Left lobe of liver (tissue), 2 donors: ENCODE data around the gene ATG4B. TPM values are rescaled to one million over a fixed set of nuclear protein-coding genes. Genes with fewer than 3 reads are reported as not detected.

Experiments
- ATAC-seq: fragments of 200-7000 bp; cut with Tn5 transposase; one replicate; pipeline ENCODE4 v1.9.1; 2020; ENCODE audit warnings: mild to moderate bottlenecking, moderate library complexity
- DNase-seq: peaks from one replicate; pipeline ENCODE4 v3.0.0-alpha.2; 2020; ENCODE audit warnings: low spot score
- total RNA-seq: library from RNA; stranded (reverse); gene quantifications from one replicate; pipeline ENCODE4 v1.2.1, GENCODE V29; 2021
- donor health status: DM: no; HTN: no; CAD: no; lungs with moderate emphysema.
- donor health status: DM: no; HTN: yes; CAD: no.

Gene ATG4B
- total RNA-seq, 1 donor from 2014 or later = 41.5 TPM

DNA sequence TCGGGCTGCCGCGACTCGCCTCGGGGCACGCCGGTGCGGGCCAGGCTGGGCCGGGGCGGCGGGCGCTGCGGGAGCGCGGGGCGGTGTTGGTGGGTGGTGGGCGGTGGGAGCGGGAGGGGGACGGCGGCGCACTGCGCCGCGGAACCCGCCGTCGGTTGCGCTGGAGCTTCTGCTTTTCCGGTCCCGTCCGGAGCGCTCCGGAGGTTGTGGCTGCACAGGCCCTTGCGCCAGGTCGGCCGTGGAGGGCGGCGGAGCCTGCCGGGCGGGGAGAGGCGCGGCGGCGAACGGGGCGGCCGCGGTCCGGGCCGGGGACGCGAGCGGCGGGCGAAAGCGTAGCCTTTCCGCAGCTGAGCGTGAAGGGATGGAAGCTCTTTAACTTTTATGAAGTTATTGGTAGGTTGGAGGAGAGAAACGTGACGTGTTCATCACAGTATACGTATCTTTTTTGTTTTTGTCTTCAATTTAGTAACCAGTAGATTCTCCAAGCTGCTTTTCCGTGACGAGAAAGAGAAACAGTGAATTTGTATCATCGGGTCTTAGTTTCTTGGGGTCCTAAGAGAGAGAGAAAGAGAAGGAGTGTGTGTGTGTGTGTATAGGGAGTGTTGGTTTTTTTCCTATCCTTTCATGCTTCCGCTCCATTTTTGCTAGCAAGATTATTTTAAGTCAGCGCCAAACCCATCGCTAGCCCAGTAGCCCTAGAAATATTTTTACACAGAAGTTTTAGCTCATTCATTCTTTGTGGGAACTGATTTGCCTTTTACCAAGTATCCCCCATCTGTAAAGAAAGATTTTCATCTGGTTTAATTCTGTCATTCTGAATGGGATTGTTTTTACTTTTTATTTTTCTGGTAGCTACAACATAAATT, 535 bp downstream of the ATG4B start:
- no peak for DNase-seq
- ATAC-seq = peak; percentile 5

DNA sequence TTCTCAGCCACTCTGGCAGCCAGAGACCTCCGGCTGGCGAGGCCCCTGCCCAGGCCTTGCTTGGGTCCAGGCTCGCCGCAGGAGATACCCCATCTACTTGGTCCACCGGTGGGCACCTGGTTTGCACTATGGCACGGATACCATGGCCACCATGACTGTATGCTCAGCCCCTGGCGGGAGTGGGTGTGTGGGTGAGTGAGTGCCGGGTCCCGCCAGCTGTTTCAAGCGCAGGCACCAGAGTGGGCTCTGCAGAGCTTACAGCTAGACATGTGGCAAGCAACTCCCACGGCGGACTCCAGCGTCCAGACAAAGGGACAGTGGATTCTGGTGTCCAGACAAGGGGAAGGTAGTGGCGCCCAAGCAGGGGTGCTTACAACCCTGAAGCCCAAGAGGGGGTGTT, 1.4 kb downstream of the ATG4B start:
- ATAC-seq = no peak
- DNase-seq = no peak

GRCh38 chr2:241639385-241639784, 1.9 kb downstream of the ATG4B start:
- ATAC-seq = no peak
- DNase-seq = no peak

- ATAC-seq = no peak
- no peak for DNase-seq
Measured at GRCh38 chr2:241640165-241640795, 2.8 kb downstream of the ATG4B start.

DNA sequence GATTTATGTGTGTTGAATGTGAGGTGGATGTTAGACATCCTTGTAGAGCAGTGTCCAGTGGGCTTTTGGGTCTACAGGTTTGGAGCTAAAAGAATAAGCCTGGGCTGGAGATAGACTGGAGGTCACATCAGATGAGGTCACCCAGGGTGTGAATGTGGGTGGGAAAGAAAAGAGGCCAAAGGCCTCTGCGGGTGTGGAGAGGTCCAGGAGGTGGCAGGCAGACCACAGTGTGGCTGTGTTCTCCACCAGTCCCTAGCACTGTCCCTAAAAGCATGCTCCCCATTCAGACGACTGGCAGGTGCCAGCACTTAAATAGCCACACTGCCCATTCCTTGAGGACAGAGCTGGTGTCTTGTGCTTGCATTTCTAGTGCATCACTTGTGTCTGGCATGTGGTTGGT, 4.1 kb downstream of the ATG4B start:
- ATAC-seq = no peak

GRCh38 chr2:241645056-241645914, 7.8 kb downstream of the ATG4B start:
- ATAC-seq (no peak), DNase-seq (no peak)

More for the DNA sequence above, 4.1 kb downstream of the ATG4B start:
- DNase-seq = no peak

GRCh38 chr2:241645915-241646645, 8.6 kb downstream of the ATG4B start:
- DNase-seq (no peak), ATAC-seq (no peak)

GRCh38 chr2:241648453-241648852, 11.0 kb downstream of the ATG4B start:
- DNase-seq = no peak
- no peak for ATAC-seq

DNA sequence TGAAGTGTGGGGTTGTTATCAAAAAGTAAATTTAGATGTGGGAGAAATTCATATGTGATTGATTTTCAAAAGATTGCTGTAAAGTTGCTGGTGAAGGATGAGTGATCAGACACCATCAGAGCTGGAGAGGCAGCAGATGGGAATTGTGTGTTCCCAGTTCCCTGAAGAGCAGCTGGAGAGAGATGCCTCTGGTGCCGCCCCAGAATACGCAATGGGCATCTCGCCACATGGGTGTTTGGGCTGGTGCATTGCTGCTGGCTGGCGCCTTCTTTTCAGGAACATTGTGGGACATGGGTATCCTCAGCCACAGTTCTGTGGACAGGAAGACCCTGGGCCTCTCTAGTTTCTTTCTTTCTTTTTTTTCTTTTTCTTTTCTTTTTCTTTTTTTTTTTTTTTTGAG, 11.9 kb downstream of the ATG4B start:
- ATAC-seq (peak; percentile 45), DNase-seq (no peak)

- peak; percentile 55 for ATAC-seq
- no peak for DNase-seq
Measured at GRCh38 chr2:241649927-241650326, 12.4 kb downstream of the ATG4B start.

- no peak for DNase-seq
- ATAC-seq = no peak
Measured at GRCh38 chr2:241652142-241652541, 14.6 kb downstream of the ATG4B start.

- ATAC-seq (no peak), DNase-seq (no peak)
Measured at GRCh38 chr2:241652722-241653121, 15.2 kb downstream of the ATG4B start.

DNA sequence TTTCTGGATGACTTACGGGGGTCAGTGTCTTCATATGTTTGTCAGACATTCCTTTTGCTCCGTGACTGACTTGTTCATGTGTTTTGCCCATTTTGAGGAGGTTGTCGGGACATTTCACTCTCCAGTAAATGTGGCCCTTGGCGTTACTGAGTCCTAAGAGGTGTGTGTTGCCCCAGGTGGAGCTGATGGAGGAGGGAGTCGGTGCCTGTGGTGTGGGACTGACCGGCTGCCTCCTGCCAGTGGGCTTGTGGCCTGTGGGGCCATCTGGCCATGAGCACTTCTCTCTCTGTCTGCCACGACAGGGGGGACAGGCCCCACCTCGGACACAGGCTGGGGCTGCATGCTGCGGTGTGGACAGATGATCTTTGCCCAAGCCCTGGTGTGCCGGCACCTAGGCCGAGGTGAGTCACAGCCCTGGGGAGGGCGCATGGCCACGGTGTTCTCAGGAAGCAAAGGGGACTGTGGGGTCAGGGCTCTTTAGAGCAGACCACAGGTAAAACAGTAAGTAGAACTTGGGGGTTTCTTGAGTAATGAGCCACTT, 15.8 kb downstream of the ATG4B start:
- ATAC-seq (no peak), DNase-seq (no peak)

- no peak for DNase-seq
- ATAC-seq = no peak
Measured at GRCh38 chr2:241654551-241654950, 17.1 kb downstream of the ATG4B start.

GRCh38 chr2:241655516-241656189, 18.2 kb downstream of the ATG4B start:
- DNase-seq (no peak), ATAC-seq (no peak)

- DNase-seq (no peak), ATAC-seq (peak; percentile 15)
Measured at GRCh38 chr2:241656190-241656741, 18.8 kb downstream of the ATG4B start.

- no peak for DNase-seq
- ATAC-seq = no peak
Measured at GRCh38 chr2:241657786-241658254, 20.3 kb downstream of the ATG4B start.

DNA sequence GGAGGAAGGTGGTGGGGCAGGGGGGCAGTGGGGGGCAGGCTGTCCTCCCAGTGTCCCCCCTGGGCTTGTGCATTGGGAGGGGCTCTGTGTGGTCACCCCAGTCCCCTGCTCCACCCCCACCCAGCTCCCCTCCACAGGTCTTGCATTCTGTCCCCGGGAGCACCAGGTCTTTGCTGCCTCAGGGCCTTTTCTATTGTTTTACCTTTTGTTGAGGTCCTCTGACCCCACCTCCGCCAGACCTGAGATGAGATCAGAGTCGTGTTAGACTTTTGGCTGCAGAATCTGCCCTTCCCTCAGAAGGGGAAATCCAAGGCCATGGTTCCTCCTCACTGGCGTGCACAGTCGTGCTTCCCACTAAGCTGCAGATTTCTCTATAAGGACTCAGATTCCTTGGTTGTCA, 20.8 kb downstream of the ATG4B start:
- ATAC-seq = no peak
- no peak for DNase-seq

- peak; percentile 85 for ATAC-seq
- peak; percentile 64 for DNase-seq
Measured at GRCh38 chr2:241659150-241659739, 21.8 kb downstream of the ATG4B start.
